GM12872 (cell line): ENCODE data around the gene CEP20.

Experiments used
- CTCF ChIP-seq: IDR thresholded peaks from 3 replicates; pipeline ENCODE4 v1.5.1; 2011; ENCODE audit warnings: low read depth, mild to moderate bottlenecking, low read length, moderate library complexity; ENCODE audit not compliant: insufficient read depth

Gene CEP20

GRCh38 chr16:15894571-15895374, 6.4 kb upstream of the CEP20 start:
- TF ChIP-seq CTCF: no peak

- no peak for TF ChIP-seq CTCF
Measured at GRCh38 chr16:15891508-15891907, 3.1 kb upstream of the CEP20 start.

GRCh38 chr16:15887283-15887682, 1.1 kb downstream of the CEP20 start:
- TF ChIP-seq CTCF: no peak

GRCh38 chr16:15886078-15886477, 2.3 kb downstream of the CEP20 start:
- TF ChIP-seq CTCF: no peak

- TF ChIP-seq CTCF: no peak
Measured at GRCh38 chr16:15885560-15886001, 2.8 kb downstream of the CEP20 start.

- no peak for TF ChIP-seq CTCF
Measured at GRCh38 chr16:15882563-15882962, 5.8 kb downstream of the CEP20 start.

- no peak for TF ChIP-seq CTCF
Measured at GRCh38 chr16:15881794-15882379, 6.5 kb downstream of the CEP20 start.
